Esophagus muscularis mucosa (tissue), 4 donors: ENCODE measurements around the gene UHRF1. TPM values are rescaled to one million over a fixed set of nuclear protein-coding genes. Genes with fewer than 3 reads are reported as not detected.
"Not testable (repeated sequence)": the region's sequence is repeated elsewhere in the genome, so short reads cannot be mapped to it uniquely, and the experiment has no call there.

ENCODE experiments used
- DNase-seq: peaks from one replicate; pipeline ENCODE4 v3.0.0-alpha.2; 2017; ENCODE audit errors: extremely low spot score
- H3K27ac ChIP-seq, 4 donors: fragments of 200-600 bp; sonication (generic); replicated peaks in 1 of 4; 1 replicate in 3 of 4; 2 replicates in 1 of 4; pipeline ENCODE4 v1.5.1; 2016 to 2019; ENCODE audit warnings: mild to moderate bottlenecking in 1 of 4
- H3K27me3 ChIP-seq, 4 donors: fragments of 200-600 bp; sonication (generic); one replicate each; pipeline versions ENCODE4 v1.5.1 to v1.6.0; 2016 to 2019
- H3K36me3 ChIP-seq, 4 donors: fragments of 200-600 bp; sonication (generic); one replicate each; pipeline ENCODE4 v1.5.1; 2016 to 2019
- H3K4me1 ChIP-seq, 4 donors: fragments of 200-600 bp; sonication (generic); one replicate each; pipeline ENCODE4 v1.5.1; 2016 to 2019
- H3K4me3 ChIP-seq, 4 donors: fragments of 200-600 bp; sonication (generic); 1 replicate in 2 of 4; 2 replicates in 2 of 4; pipeline ENCODE4 v1.5.1; 2016 to 2019; ENCODE audit warnings: mild to moderate bottlenecking in 4 of 4, moderate library complexity in 1 of 4
- H3K9me3 ChIP-seq, 4 donors: fragments of 200-600 bp; sonication (generic); 1 replicate in 3 of 4; 2 replicates in 1 of 4; pipeline ENCODE4 v1.5.1; 2016 to 2019
- EP300 ChIP-seq: sonication (generic); formaldehyde crosslinking; IDR thresholded peaks from one replicate; pipeline ENCODE4 v1.6.1; 2017; ENCODE audit warnings: antibody characterized with exemption
- POLR2A ChIP-seq: fragments of 450-650 bp; IDR thresholded peaks from one replicate; pipeline ENCODE4 v1.6.1; 2017; ENCODE audit warnings: antibody characterized with exemption, moderate library complexity, mild to moderate bottlenecking, low read depth
- POLR2AphosphoS5 ChIP-seq, 2 donors: sonication (generic); formaldehyde crosslinking; IDR thresholded peaks; one replicate each; pipeline ENCODE4 v1.6.1; 2017; ENCODE audit warnings: antibody characterized with exemption in 2 of 2
- WGBS: methylation state at CpG from one replicate; pipeline ENCODE4 v1.1.5; 2018; 5-methylcytosine and 5-hydroxymethylcytosine counted together
- intact Hi-C: fragments of 100-400 bp; cut with DNase I; formaldehyde crosslinking; loops from one replicate; pipeline ENCODE4 v1.15.1; 2023
- total RNA-seq, 4 donors: library from RNA; depleted of rRNA; stranded (reverse); fragments of >200 nt; gene quantifications; one replicate each; pipeline versions ENCODE4 v1.1.0 to v1.2.1, GENCODE V29; 2016
- TF ChIP-seq, protein P1 (sequence below), 3 experiments: fragments of 200-600 bp in 2 of 3; fragments of 450-650 bp in 1 of 3; sonication (generic) in 2 of 3; IDR thresholded peaks; one replicate each; pipeline ENCODE4 v1.5.1; 2017 to 2019; ENCODE audit warnings: antibody characterized with exemption in 3 of 3, mild to moderate bottlenecking in 2 of 3, moderate library complexity in 1 of 3

The UHRF1 gene
- total RNA-seq, 4 donors from 2014 or later, result 0.33 to 1.2 (median 0.64) TPM

DNA sequence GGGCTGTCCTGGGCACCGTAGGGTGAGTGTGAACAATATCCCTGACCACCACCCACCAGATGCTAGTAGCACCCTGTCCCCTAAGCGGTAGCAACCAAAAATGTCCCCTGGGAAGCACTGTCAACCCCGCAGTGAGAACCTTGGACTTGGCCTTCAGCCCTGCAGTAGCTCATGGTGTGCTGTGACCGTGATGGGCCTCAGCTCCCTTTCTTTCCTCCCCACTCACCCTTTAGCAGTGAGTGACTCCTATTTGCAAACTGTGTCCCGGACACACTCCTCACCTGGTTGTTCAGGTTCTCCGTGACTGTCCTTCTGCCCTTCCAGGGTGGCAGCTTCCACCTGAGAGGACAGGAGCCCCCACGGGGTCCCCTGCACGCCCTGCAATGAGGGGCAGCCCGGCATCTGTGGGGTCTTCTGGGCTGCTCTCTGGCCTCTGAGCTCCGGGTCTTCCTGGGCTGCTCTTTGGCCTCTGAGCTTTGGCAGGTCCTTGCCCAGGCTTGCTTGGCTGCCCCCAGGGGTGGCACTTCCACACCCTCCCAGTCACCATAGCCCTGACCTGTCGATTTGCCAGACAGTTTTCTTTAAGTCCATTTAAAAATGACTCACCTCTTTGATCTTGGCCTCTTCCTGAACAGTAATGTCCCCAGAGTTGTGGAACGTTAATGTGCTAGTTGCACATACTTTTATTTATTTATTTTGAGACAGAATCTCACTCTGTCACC lies 63.4 kb downstream of the UHRF1 start:
- no peaks in the 10 kb centered on the region for H3K9me3 ChIP-seq
- no peak for DNase-seq
- no peak overlapping the region for H3K4me3 ChIP-seq
- H3K27ac ChIP-seq, result peak overlapping the region; percentile 40 to 87 (median 82)
- intact Hi-C loops, result no loop called here
- no peak for TF ChIP-seq POLR2A
- TF ChIP-seq POLR2AphosphoS5 (IDR thresholded peaks at IDR 0.05), result no peak
- no peak for TF ChIP-seq EP300
- TF ChIP-seq, protein P1, sequence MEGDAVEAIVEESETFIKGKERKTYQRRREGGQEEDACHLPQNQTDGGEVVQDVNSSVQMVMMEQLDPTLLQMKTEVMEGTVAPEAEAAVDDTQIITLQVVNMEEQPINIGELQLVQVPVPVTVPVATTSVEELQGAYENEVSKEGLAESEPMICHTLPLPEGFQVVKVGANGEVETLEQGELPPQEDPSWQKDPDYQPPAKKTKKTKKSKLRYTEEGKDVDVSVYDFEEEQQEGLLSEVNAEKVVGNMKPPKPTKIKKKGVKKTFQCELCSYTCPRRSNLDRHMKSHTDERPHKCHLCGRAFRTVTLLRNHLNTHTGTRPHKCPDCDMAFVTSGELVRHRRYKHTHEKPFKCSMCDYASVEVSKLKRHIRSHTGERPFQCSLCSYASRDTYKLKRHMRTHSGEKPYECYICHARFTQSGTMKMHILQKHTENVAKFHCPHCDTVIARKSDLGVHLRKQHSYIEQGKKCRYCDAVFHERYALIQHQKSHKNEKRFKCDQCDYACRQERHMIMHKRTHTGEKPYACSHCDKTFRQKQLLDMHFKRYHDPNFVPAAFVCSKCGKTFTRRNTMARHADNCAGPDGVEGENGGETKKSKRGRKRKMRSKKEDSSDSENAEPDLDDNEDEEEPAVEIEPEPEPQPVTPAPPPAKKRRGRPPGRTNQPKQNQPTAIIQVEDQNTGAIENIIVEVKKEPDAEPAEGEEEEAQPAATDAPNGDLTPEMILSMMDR (IDR thresholded peaks at IDR 0.05), result no peak
- H3K4me1 ChIP-seq, result peaks cover 64 to 89% (median 86%) of the 10 kb centered on the region in 4 donors
- no peaks in the 10 kb centered on the region for H3K27me3 ChIP-seq
- H3K36me3 ChIP-seq, result peaks cover 0 to 3% (median 0%) of the 10 kb centered on the region in 4 donors
- WGBS, result 74% methylated on average over 11 of the region's 12 CpGs

DNA sequence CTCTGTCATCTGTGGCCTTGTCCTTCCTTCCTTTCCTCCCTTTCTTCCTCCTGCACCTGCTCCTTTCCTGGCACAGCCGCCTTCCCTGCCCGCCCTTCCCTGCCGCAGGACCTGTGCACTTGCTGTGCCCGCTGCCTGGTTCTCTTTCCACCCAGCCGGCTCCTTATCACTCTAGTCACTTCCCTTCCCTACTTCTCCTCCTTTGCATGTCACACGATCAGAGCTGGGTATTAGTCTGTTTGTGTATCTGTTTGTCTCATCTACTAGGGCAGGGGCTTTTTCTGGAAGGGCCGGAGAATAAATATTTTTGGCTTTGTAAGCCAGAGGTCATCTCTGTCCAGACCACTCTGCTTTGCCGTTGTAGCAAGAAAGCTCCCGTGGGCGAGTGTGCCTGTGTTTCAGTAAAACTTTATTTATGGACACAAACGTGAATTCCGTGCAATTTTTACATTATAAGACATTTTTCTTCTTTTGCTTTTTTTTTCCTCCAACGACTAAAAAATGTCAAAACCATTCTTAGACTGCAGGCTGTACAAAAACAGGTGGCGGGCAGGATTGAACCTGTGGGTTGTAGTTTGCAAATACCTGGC lies 65.7 kb downstream of the UHRF1 start:
- WGBS, result 81% methylated on average over 14 of the region's 14 CpGs
- Histone ChIP-seq H3K4me3 (no peak overlapping the region), H3K27ac (peak overlapping the region; percentile 87 to 91 (median 89)), H3K27me3 (no peaks in the 10 kb centered on the region), H3K9me3 (no peaks in the 10 kb centered on the region), H3K36me3 (peaks cover 0 to 8% (median 0%) of the 10 kb centered on the region in 4 donors), H3K4me1 (peaks cover 73 to 100% (median 99%) of the 10 kb centered on the region in 4 donors)
- intact Hi-C loops, result no loop called here
- TF ChIP-seq, protein P1 (IDR thresholded peaks at IDR 0.05), result no peak
- no peak for TF ChIP-seq POLR2A
- TF ChIP-seq POLR2AphosphoS5 (IDR thresholded peaks at IDR 0.05), result no peak
- no peak for TF ChIP-seq EP300
- no peak for DNase-seq

- H3K36me3 ChIP-seq, H3K9me3 ChIP-seq, intact Hi-C loops, H3K27me3 ChIP-seq, DNase-seq: not testable (repeated sequence)
- H3K4me1 ChIP-seq, result peaks cover 69 to 100% (median 97%) of the 10 kb centered on the region in 4 donors
- 89% methylated on average over 13 of the region's 13 CpGs for WGBS
- H3K4me3 ChIP-seq, result peak overlapping the region in 2 of 4 donors; percentile 3 to 40
- peak overlapping the region; percentile 87 to 91 (median 89) for H3K27ac ChIP-seq
Measured at GRCh38 chr19:4975601-4976000, 66.3 kb downstream of the UHRF1 start.

GRCh38 chr19:4976401-4977298 lies 67.3 kb downstream of the UHRF1 start:
- H3K27ac ChIP-seq, result peak overlapping the region; percentile 87 to 91 (median 89)
- WGBS, result 20% methylated on average over 26 of the region's 33 CpGs

More at GRCh38 chr19:4976401-4977298, 67.3 kb downstream of the UHRF1 start:
- peaks cover 0 to 8% (median 0%) of the 10 kb centered on the region in 4 donors for H3K36me3 ChIP-seq
- peak; percentile 94 for DNase-seq
- intact Hi-C loops, result no loop called here
- TF ChIP-seq POLR2A (no peak), POLR2AphosphoS5 (IDR thresholded peaks at IDR 0.05) (peak; percentile 94 to 96), EP300 (peak; percentile 86)
- TF ChIP-seq, protein P1 (IDR thresholded peaks at IDR 0.05), result peak; percentile 53 to 61 (median 54)
- H3K4me3 ChIP-seq, result peak overlapping the region; percentile 34 to 46 (median 40)
- no peaks in the 10 kb centered on the region for H3K9me3 ChIP-seq
- H3K27me3 ChIP-seq, result no peaks in the 10 kb centered on the region
- peaks cover 60 to 100% (median 96%) of the 10 kb centered on the region in 4 donors for H3K4me1 ChIP-seq
